Activated naive CD4-positive, alpha-beta T cell treated with anti-CD3 and anti-CD28 coated beads, Interleukin-2, amount 50 U/mL, for 72 hours (primary cell): Measurements from ENCODE around the gene ZNF462. TPM values are rescaled to one million over a fixed set of nuclear protein-coding genes. Genes with fewer than 3 reads are reported as not detected.
"Not testable (repeated sequence)": the region's sequence is repeated elsewhere in the genome, so short reads cannot be mapped to it uniquely, and the experiment has no call there.

ENCODE experiments used
- ATAC-seq, 2 donors: fragments of 150-1000 bp; cut with Tn5 transposase; 2 replicates each; pipeline ENCODE4 v1.10.0; 2021; ENCODE audit warnings: mild to moderate bottlenecking in 2 of 2, moderate library complexity in 2 of 2
- DNase-seq, 2 donors: peaks; one replicate each; pipeline ENCODE4 v3.0.0; 2021 to 2022; ENCODE audit warnings: low spot score in 2 of 2
- H3K27ac Mint-ChIP-seq, 2 donors: one replicate each; pipeline ENCODE4 v1.8.0; 2022; ENCODE audit warnings: mild to moderate bottlenecking in 2 of 2, mixed read lengths in 2 of 2
- H3K36me3 Mint-ChIP-seq, 2 donors: one replicate each; pipeline ENCODE4 v1.8.0; 2022; ENCODE audit warnings: mixed read lengths in 2 of 2
- H3K9me3 Mint-ChIP-seq, 2 donors: one replicate each; pipeline ENCODE4 v1.8.0; 2022; ENCODE audit warnings: mixed read lengths in 2 of 2
- total RNA-seq, 2 donors: library from RNA; stranded (reverse); gene quantifications; one replicate each; pipeline ENCODE4 v1.2.3, GENCODE V29; 2022

Gene ZNF462
- total RNA-seq, 2 donors from 2014 or later, result 0.20 to 0.41 TPM

DNA sequence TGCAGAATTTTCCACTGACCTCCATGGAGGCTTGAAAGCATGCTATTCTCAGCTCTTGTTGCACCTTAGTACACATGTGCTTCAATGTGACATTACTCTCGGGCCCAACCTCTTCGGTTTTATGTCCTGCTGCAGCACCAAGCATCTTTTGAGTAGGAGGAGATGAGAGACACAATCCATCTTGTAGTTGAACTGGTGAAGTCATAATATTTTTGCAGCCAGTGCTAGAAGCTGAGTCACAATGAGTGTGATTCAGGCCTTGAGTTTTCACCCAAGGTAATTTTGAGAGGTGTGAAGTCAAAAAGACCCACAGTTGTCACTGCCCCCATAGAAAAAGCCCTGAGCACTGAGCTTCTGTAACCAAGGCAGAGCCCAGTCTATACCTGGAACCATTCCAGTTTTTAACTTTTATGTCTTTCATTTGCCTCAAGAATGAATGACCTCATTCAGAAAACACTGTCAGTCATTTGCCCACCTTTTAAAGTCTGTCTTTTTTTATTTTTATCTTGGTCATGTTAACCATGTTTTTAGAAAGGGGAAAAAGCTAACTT lies 117.7 kb downstream of the ZNF462 start:
- Mint-ChIP-seq H3K36me3 (no peaks in the 10 kb centered on the region), H3K27ac (no peak overlapping the region), H3K9me3 (peaks cover 5 to 7% of the 10 kb centered on the region in 2 donors)
- DNase-seq (no peak), ATAC-seq (peak; percentile 31 to 68)

DNA sequence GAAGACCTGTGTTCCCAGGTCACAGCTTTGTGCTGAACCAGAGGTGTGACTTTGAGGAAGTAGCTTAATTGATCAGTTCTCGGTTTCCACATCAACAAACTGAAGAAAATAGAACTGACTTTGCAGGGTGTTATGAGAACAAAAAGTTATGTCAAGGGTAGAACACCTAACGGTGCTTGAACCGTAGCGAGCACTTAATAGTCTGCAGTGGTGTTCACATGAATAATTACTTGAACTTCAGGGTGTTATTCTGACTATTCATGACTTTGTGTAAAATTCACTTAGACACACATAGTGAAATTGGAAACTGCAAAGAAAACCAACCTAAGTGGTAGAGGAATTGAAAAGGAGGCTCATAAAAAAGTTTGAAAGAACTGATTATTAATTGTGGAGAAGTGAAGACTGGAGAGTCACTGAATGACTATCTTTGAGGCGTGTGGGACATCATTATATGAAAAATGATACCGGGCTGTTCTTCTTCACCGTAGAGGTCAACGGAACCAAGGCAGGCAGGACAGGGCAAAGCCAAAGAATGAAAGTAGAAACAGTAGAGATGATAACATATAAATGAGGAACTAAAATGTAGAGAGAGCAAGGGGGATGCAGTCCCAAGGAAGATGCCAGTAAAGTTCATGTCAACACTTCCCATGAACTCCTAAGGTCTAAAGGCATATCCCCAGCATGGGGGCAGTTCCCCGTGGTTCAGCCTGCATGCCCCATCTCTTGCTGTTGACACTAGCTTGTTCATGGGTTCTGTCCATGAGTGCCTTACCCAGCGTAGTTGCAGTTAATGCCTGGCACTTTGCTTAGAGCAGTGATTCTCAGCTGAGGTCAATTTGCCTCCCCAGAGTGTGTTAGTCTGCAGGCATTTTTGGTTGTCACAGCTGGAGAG lies 118.7 kb downstream of the ZNF462 start:
- no peak overlapping the region for H3K27ac Mint-ChIP-seq
- peaks cover 5 to 7% of the 10 kb centered on the region in 2 donors for H3K9me3 Mint-ChIP-seq
- no peak for DNase-seq
- ATAC-seq, result no peak
- no peaks in the 10 kb centered on the region for H3K36me3 Mint-ChIP-seq

DNA sequence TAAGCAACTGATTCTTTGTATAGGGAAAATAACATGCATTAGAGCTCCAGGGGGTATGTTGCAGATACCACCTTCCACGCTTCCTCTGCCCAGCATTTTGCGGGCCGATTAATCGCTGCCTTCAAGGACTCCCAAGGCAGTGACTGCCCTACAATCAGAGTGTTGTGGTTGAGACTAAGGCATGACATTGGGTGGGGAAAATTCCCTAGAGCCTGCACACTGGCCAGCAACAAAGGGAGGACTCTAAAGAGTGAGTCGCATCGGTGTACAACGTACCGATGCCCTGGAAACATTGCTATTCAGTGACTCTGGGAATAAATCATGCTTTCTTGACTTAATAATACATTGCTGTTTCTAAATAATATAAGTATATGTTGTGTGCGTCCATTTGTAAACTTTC lies 119.7 kb downstream of the ZNF462 start:
- Mint-ChIP-seq H3K9me3 (peaks cover 5 to 7% of the 10 kb centered on the region in 2 donors), H3K27ac (no peak overlapping the region), H3K36me3 (no peaks in the 10 kb centered on the region)
- DNase-seq (no peak), ATAC-seq (no peak)

DNA sequence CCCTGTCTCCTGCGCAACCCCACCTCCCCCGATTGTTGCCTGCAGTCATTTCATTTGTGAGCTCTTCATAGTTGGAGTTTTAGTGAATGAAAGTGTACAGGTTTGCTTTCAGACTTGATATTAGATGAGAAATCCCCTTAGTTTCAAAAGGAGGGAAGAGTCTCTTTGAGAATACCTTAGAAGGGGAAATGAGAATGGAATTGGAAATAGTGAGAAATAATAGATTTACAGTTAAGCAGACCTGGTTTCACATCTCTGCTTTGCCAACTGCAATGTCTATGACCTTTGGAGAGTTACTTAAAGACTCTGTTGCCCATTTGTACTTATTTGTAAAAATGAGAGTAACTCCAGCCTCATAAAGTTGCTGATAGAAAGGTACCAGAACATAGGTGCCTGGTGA lies 120.4 kb downstream of the ZNF462 start:
- Mint-ChIP-seq H3K36me3 (no peaks in the 10 kb centered on the region), H3K9me3 (peaks cover 9 to 10% of the 10 kb centered on the region in 2 donors), H3K27ac (no peak overlapping the region)
- ATAC-seq (no peak), DNase-seq (no peak)

DNA sequence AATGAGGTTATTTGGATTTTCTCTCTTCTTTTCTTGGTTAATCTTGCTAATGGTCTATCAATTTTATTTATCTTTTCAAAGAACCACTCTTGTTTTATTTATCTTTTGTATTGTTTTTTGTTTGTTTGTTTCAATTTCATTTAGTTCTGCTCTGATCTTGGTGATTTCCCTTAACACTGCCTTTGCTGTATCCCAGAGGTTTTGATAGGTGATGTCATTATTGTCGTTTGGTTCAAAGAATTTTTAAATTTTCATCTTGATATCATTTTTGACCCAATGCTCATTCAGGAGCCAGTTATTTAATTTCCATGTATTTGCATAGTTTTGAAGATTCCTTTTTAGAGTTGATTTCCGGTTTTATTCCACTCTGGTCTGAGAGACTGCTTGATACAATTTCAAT lies 126.9 kb downstream of the ZNF462 start:
- peaks cover 9 to 11% of the 10 kb centered on the region in 2 donors for H3K9me3 Mint-ChIP-seq
- not testable (repeated sequence) for DNase-seq, H3K36me3 Mint-ChIP-seq, H3K27ac Mint-ChIP-seq, ATAC-seq

DNA sequence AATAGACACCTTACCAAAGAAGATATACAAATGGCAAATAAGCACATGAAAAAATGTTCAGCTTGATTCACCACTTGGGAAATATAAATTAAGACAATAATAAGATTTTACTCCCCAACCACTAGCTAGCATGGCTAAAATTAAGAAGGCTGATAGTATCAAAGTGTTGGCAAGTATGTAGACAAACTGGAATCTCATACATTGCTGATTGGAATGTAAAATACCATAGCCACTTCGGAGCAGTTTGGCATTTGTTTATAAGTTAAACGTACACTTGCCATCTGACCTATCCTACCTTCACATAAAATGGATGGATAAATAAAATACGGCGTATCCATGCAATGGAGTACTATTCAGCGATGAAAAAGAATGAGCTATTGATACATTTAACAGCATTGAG lies 129.2 kb downstream of the ZNF462 start:
- no peak for ATAC-seq
- H3K36me3 Mint-ChIP-seq, result peaks cover 0 to 7% of the 10 kb centered on the region in 2 donors
- H3K27ac Mint-ChIP-seq, result no peak overlapping the region
- DNase-seq, result no peak
- peaks cover 11 to 12% of the 10 kb centered on the region in 2 donors for H3K9me3 Mint-ChIP-seq

DNA sequence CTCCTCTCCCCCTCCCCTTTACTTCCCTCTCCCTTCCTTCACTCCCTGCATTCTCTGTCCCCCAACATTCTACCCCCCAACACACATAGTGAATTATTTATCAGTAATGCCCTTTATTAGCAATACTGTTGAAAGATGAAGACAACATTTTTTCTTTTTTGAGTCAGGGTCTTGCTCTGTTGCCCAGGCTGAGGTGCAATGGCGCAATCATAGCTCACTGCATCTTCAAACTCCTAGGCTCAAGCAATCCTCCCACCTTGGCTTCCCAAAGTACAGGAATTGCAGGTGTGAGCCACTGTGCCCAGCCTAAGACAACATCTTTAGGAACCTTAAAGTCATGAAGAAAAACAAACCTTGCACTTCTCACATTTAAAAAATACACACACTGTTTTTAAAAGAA lies 130.6 kb downstream of the ZNF462 start:
- peaks cover 0 to 7% of the 10 kb centered on the region in 2 donors for H3K36me3 Mint-ChIP-seq
- H3K9me3 Mint-ChIP-seq, result peaks cover 6 to 9% of the 10 kb centered on the region in 2 donors
- H3K27ac Mint-ChIP-seq, result peak overlapping the region in 1 of 2 donors; percentile 69
- ATAC-seq (no peak), DNase-seq (no peak)

DNA sequence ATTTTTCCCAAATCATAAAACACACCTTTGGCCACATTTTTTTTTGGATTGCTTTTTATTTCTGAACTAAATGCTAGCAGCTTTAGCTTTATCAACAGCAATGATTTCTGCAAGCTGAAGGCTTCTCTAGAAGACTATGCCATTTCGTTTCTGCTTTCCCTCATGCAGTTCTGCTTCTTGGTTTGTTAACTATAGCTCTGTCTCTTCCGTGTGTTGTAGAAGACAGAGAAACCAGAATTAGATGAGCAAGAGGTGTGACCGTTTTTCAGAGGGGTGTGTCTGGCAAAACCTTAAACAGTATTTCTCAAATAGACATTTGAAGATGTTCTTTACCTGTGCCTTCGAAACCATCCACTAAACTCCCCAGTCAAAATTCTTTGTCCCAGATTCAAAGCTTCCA lies 131.5 kb downstream of the ZNF462 start:
- Mint-ChIP-seq H3K36me3 (peaks cover 0 to 7% of the 10 kb centered on the region in 2 donors), H3K9me3 (peaks cover 6 to 9% of the 10 kb centered on the region in 2 donors), H3K27ac (no peak overlapping the region)
- ATAC-seq (no peak), DNase-seq (no peak)

DNA sequence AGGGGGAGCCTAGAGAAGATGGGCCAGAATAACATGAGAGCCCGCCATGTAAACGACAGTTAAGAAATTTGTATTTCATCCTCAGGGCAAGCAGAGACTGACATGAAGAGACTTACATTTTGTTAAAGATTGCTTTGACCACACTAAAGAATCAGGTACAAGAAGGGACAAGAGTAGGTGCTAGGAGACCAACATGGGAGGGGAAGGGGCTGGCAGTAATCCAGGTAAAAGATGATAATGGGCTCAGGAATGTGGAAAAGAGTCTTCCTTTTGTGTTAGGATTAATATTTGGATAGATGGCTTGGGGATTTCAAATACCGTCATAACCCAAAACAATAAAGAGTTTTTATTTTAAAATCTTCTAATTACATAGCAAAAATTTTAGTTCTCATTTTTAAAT lies 137.3 kb downstream of the ZNF462 start:
- DNase-seq (no peak), ATAC-seq (no peak)
- H3K36me3 Mint-ChIP-seq, result no peaks in the 10 kb centered on the region
- H3K27ac Mint-ChIP-seq, result no peak overlapping the region
- H3K9me3 Mint-ChIP-seq, result peaks cover 0 to 3% of the 10 kb centered on the region in 2 donors

DNA sequence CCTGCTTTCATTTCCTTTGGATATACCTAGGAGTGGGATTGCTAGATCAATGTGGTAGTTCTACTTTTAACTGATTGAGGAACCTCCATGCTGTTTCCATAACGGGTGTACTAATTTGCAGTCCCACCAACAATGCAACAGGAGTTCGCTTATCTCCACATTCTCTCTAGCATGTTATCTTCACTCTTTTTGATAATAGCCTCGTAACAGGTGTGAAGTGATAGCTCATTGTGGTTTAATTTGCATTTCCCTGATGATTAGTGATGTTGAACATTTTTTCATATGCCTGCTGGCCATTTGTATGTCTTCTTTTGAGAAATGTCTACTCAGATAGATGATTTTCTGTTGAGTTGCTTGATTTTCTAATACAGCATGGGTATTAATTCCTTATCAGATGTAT lies 142.2 kb downstream of the ZNF462 start:
- Mint-ChIP-seq H3K27ac (no peak overlapping the region), H3K36me3 (no peaks in the 10 kb centered on the region), H3K9me3 (no peaks in the 10 kb centered on the region)
- ATAC-seq (no peak), DNase-seq (no peak)

DNA sequence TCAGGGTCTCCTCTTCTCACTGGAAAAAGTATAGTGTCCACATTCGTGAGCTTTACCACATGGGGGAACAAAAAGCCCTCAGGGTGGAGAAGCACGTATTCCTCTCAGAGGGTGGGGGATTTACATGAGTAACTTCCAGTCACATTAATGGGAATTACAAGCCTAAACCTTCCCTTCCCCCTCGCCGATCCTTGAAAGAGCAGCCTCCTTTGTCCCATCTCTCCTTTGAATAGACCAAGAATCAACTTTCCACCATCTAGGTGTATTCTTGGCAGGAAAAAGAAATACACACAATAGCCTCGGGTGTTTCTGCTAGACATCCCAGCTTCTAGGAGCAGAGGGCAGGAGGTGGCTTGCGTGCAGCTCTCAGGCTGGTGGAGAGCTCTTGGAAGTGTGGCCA lies 144.4 kb downstream of the ZNF462 start:
- ATAC-seq (no peak), DNase-seq (no peak)
- Mint-ChIP-seq H3K27ac (no peak overlapping the region), H3K9me3 (peaks cover 5 to 7% of the 10 kb centered on the region in 2 donors), H3K36me3 (peaks cover 0 to 6% of the 10 kb centered on the region in 2 donors)

DNA sequence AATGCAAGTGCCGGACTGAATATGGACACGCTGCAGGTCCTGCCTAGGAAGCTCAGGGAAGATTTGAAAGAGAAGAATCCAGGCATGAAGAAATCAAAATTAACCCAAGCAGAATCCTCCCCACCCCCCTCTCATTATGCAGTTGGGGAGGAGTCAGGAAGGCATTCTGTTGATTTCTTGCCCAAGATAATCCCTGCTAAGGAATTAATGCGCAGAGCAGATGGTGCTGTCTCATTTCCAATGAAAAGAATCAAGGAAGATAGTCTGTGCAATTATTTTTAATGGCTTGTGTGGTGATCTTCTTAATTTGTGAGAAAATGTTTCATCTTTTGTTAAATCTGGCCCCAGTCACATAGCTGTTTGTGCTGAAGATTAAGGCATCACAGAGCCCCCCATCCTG lies 145.0 kb downstream of the ZNF462 start:
- no peak for DNase-seq

DNA sequence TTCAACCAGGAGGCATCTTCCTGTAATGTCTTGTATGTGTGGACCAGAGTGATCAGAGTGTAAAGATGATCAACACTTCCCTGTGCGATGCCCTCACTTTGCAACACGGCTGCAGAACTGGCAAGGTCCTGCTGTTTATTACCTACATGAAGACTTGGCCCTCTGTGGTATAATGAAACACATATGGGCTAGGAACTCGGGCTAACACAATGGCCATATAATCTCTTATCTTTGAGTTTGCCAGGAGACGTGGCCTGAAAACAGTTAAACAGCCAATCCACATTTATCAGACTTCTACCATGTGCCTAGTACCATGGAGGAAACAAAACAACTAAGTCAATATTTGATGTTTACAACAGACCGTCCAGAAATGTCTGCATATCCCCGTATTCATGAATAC lies 145.5 kb downstream of the ZNF462 start:
- Mint-ChIP-seq H3K27ac (no peak overlapping the region), H3K9me3 (peaks cover 5 to 7% of the 10 kb centered on the region in 2 donors), H3K36me3 (peaks cover 0 to 6% of the 10 kb centered on the region in 2 donors)
- ATAC-seq, result no peak
- DNase-seq, result no peak

More for the DNA sequence above, 145.0 kb downstream of the ZNF462 start:
- Mint-ChIP-seq H3K9me3 (peaks cover 5 to 7% of the 10 kb centered on the region in 2 donors), H3K27ac (no peak overlapping the region), H3K36me3 (peaks cover 0 to 6% of the 10 kb centered on the region in 2 donors)
- no peak for ATAC-seq

DNA sequence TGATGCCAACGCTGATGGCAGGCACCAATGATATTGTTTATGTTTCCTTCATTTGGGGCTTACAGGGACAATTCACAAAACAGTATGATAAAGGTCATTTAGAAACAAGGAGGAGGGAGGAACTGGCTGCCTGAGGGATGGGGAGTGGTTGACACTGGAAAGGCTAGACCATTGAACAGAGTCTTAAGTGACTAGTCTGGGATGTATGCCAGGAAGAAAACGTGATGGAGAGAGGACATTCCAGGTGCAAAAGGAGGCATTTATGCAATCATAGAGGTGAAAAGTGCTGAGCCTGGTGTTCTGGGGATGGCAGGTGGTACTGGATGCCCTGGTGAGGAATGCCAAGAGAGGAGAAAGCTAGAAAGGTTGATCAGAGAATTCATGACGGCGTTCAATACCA lies 153.4 kb downstream of the ZNF462 start:
- Mint-ChIP-seq H3K9me3 (peaks cover 18 to 19% of the 10 kb centered on the region in 2 donors), H3K36me3 (peaks cover 0 to 11% of the 10 kb centered on the region in 2 donors), H3K27ac (no peak overlapping the region)
- ATAC-seq, result no peak
- no peak for DNase-seq

DNA sequence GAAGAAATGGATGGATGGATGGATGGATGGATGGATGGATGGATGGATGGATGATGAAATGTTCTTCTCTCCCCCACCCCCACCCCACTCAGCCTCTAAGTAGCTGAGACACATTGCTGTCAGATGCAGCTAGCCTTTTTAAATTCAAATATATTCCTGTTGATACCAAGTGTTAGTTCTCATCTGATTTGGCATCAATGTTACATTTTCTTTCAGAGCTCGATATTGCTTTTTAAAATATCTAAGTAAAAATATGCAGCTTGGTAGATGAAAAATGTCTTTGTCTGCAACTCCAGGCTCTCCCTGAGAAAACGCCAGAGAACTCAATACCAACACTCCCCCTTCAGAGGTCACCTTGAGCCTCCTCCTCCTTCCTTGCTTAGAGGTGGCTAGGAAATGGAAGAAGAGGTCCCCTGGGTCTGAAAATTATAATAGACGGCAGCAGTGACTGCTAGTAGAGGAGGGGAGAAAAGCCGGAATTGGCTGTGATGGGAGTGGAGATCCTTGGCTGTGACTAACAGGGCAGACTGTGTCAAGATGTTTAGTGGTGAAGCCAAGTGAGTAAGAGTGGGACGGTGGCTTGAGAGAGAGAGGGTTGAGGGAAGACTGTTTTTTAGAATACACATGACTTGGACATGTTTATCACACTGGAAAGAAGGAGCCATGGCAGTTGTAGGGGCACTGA lies 156.0 kb downstream of the ZNF462 start:
- peaks cover 0 to 5% of the 10 kb centered on the region in 2 donors for H3K36me3 Mint-ChIP-seq
- no peak for ATAC-seq
- DNase-seq, result no peak
- H3K27ac Mint-ChIP-seq, result no peak overlapping the region
- H3K9me3 Mint-ChIP-seq, result peaks cover 13% of the 10 kb centered on the region in 2 donors

DNA sequence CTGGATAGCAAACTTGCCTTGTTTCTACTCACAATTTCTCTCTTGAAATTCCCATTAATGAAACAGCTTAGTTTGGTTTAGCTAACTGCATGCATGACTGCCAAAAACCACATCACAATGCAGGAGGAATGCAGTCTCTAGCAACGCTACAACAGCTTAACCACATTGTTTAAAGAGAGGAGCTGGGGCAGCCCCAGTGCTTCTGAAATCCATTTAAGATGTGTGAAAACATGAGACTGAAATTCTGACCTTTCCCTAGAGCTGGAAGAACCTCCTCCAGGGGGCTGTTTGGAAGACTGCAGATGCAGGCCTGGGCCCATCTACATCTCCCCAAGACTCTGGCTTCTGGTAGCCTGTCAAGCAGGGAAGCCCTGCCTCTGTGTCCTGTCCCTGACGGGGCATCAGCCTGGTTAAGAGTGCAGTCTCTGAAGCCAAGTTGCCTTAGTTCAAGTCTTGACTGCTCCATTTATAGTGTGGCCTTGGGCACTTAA lies 157.1 kb downstream of the ZNF462 start:
- H3K27ac Mint-ChIP-seq, result no peak overlapping the region
- H3K9me3 Mint-ChIP-seq, result peaks cover 9 to 16% of the 10 kb centered on the region in 2 donors
- DNase-seq (no peak), ATAC-seq (peak in 1 of 2 donors; percentile 40)
- peaks cover 0 to 5% of the 10 kb centered on the region in 2 donors for H3K36me3 Mint-ChIP-seq

DNA sequence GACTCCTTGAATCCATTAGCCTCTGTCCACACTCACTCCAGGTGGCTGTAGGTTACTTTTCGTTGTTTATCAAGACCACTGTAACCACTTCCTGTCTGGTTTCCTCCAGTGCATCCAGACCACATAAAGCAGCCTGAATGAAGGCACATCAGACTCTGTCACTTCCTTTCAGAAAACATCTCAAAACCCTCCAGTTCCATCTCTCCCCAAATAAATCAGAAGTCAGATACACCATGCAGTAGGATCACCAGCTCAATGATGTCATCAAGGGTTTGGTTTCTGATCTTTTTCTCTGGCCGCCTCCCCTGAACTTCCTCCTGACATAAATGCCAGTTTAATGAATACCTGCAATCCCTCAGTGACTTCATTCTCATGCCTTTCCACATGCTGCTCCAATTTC lies 161.2 kb downstream of the ZNF462 start:
- peaks cover 3 to 12% of the 10 kb centered on the region in 2 donors for H3K9me3 Mint-ChIP-seq
- DNase-seq, result no peak
- H3K36me3 Mint-ChIP-seq, result no peaks in the 10 kb centered on the region
- peak; percentile 18 to 20 for ATAC-seq
- H3K27ac Mint-ChIP-seq, result peak overlapping the region in 1 of 2 donors; percentile 17
